Measurements from ENCODE around the gene LCP1.

LCP1 gene

GRCh38 chr13:46134494-46134893, 47.5 kb downstream of the LCP1 start:
- TF ChIP-seq CTCF (IDR thresholded peaks at IDR 0.05; ENCODE audit: insufficient read depth, low read depth, low read length, missing control alignments), result no peak
- no peak overlapping the region for H3K4me3 ChIP-seq (ENCODE audit: low read depth, low read length)
- DNase-seq (ENCODE audit: low read depth), result no peak

GRCh38 chr13:46132109-46132508, 49.9 kb downstream of the LCP1 start:
- no peak for DNase-seq (ENCODE audit: low read depth)
- H3K4me3 ChIP-seq (ENCODE audit: low read depth, low read length), result no peak overlapping the region
- no peak for TF ChIP-seq CTCF (IDR thresholded peaks at IDR 0.05; ENCODE audit: insufficient read depth, low read depth, low read length, missing control alignments)

- no peak for DNase-seq (ENCODE audit: low read depth)
- no peak for TF ChIP-seq CTCF (IDR thresholded peaks at IDR 0.05; ENCODE audit: insufficient read depth, low read depth, low read length, missing control alignments)
- no peak overlapping the region for H3K4me3 ChIP-seq (ENCODE audit: low read depth, low read length)
Measured at GRCh38 chr13:46131705-46132104, 50.3 kb downstream of the LCP1 start.

- TF ChIP-seq CTCF (IDR thresholded peaks at IDR 0.05; ENCODE audit: insufficient read depth, low read depth, low read length, missing control alignments), result no peak
- no peak for DNase-seq (ENCODE audit: low read depth)
- no peak overlapping the region for H3K4me3 ChIP-seq (ENCODE audit: low read depth, low read length)
Measured at GRCh38 chr13:46129955-46130618, 51.9 kb downstream of the LCP1 start.

- DNase-seq (ENCODE audit: low read depth), result no peak
- no peak overlapping the region for H3K4me3 ChIP-seq (ENCODE audit: low read depth, low read length)
- TF ChIP-seq CTCF (IDR thresholded peaks at IDR 0.05; ENCODE audit: insufficient read depth, low read depth, low read length, missing control alignments), result no peak
Measured at GRCh38 chr13:46129124-46129523, 52.9 kb downstream of the LCP1 start.

GRCh38 chr13:46127358-46128023, 54.5 kb downstream of the LCP1 start:
- TF ChIP-seq CTCF (IDR thresholded peaks at IDR 0.05; ENCODE audit: insufficient read depth, low read depth, low read length, missing control alignments), result no peak

More at GRCh38 chr13:46127358-46128023, 54.5 kb downstream of the LCP1 start:
- no peak for DNase-seq (ENCODE audit: low read depth)
- no peak overlapping the region for H3K4me3 ChIP-seq (ENCODE audit: low read depth, low read length)
